Measurements from ENCODE around the gene ZNF512B. TPM values are rescaled to one million over a fixed set of nuclear protein-coding genes. Genes with fewer than 3 reads are reported as not detected.

Gene ZNF512B
- total and polyA plus RNA-seq, 2 experiments from 2014 or later, result 1.5 to 16.4 TPM

- Histone ChIP-seq H3K4me2 (ENCODE audit: unreplicated experiment) (no peak overlapping the region), H4K20me1 (ENCODE audit: insufficient read depth) (no peaks in the 10 kb centered on the region; the same call in 1 of the 2 replicates), H3K36me3 (ENCODE audit: low read depth) (peaks cover 21% of the 10 kb centered on the region), H3K4me1 (ENCODE audit: insufficient read depth) (no peaks in the 10 kb centered on the region), H3K9me3 (ENCODE audit: low read depth) (no peaks in the 10 kb centered on the region), H3K27me3 (replicated peaks; ENCODE audit: insufficient read depth) (no peaks in the 10 kb centered on the region), H3K9me2 (ENCODE audit: insufficient read depth) (no peaks in the 10 kb centered on the region), H3K79me2 (ENCODE audit: insufficient read depth) (peaks cover 83% of the 10 kb centered on the region), H3K9ac (no peak overlapping the region), H3F3A (ENCODE audit: insufficient read depth) (0 out of 2 replicates have a peak, but pooled peaks cover 13% of the 10 kb centered on the region), H2AFZ (no peak overlapping the region), H3K27ac (no peak overlapping the region), H3K4me3 (no peak overlapping the region)
- TF ChIP-seq EZH2 (IDR thresholded peaks at IDR 0.05; ENCODE audit: insufficient read depth, poor library complexity, severe bottlenecking), result no peak
- TF ChIP-seq EZH2phosphoT487 (IDR thresholded peaks at IDR 0.05; ENCODE audit: insufficient read depth, low read depth), result no peak
- in situ Hi-C loops (cut with MboI), result no loop called here
- WGBS, 2 experiments (ENCODE audit: low coverage in 1 of 2, low lambda C conversion rate in 2 of 2, missing lambda C conversion rate in 2 of 2), result 67 to 70% methylated on average over 8 of the region's 8 CpGs
- no peak for DNase-seq
Observed at GRCh38 chr20:63926298-63926697, 43.4 kb downstream of the ZNF512B start.

- H3K9me3 ChIP-seq (ENCODE audit: low read depth), result no peaks in the 10 kb centered on the region
- no peaks in the 10 kb centered on the region; the same call in 1 of the 2 replicates for H4K20me1 ChIP-seq (ENCODE audit: insufficient read depth)
- TF ChIP-seq EZH2phosphoT487 (IDR thresholded peaks at IDR 0.05; ENCODE audit: insufficient read depth, low read depth) (no peak), EZH2 (IDR thresholded peaks at IDR 0.05; ENCODE audit: insufficient read depth, poor library complexity, severe bottlenecking) (no peak)
- in situ Hi-C loops (cut with MboI), result no loop called here
- 0 out of 2 replicates have a peak, but pooled peaks cover 13% of the 10 kb centered on the region for H3F3A ChIP-seq (ENCODE audit: insufficient read depth)
- no peaks in the 10 kb centered on the region for H3K27me3 ChIP-seq (replicated peaks; ENCODE audit: insufficient read depth)
- H3K9me2 ChIP-seq (ENCODE audit: insufficient read depth), result no peaks in the 10 kb centered on the region
- no peak overlapping the region for H3K4me3 ChIP-seq
- DNase-seq, result no peak
- no peak overlapping the region for H3K4me2 ChIP-seq (ENCODE audit: unreplicated experiment)
- H3K36me3 ChIP-seq (ENCODE audit: low read depth), result peaks cover 15% of the 10 kb centered on the region; the same call in 1 of the 2 replicates
- H2AFZ ChIP-seq, result no peak overlapping the region
- WGBS, 2 experiments (ENCODE audit: low coverage in 1 of 2, low lambda C conversion rate in 2 of 2, missing lambda C conversion rate in 2 of 2), result 77 to 79% methylated on average over 9 of the region's 9 CpGs
- no peak overlapping the region for H3K9ac ChIP-seq
- H3K4me1 ChIP-seq (ENCODE audit: insufficient read depth), result no peaks in the 10 kb centered on the region
- peaks cover 90% of the 10 kb centered on the region for H3K79me2 ChIP-seq (ENCODE audit: insufficient read depth)
- H3K27ac ChIP-seq, result no peak overlapping the region
Observed at GRCh38 chr20:63924241-63924640, 45.5 kb downstream of the ZNF512B start.

- Histone ChIP-seq H3K27ac (no peak overlapping the region), H3K9me3 (ENCODE audit: low read depth) (no peaks in the 10 kb centered on the region), H4K20me1 (ENCODE audit: insufficient read depth) (no peaks in the 10 kb centered on the region; the same call in 1 of the 2 replicates), H3K36me3 (ENCODE audit: low read depth) (peaks cover 12% of the 10 kb centered on the region; the same call in 1 of the 2 replicates), H3K9ac (no peak overlapping the region), H3K9me2 (ENCODE audit: insufficient read depth) (no peaks in the 10 kb centered on the region), H2AFZ (no peak overlapping the region), H3K27me3 (replicated peaks; ENCODE audit: insufficient read depth) (no peaks in the 10 kb centered on the region), H3K4me2 (ENCODE audit: unreplicated experiment) (no peak overlapping the region), H3K4me3 (no peak overlapping the region), H3K79me2 (ENCODE audit: insufficient read depth) (peaks cover 93% of the 10 kb centered on the region), H3K4me1 (ENCODE audit: insufficient read depth) (no peaks in the 10 kb centered on the region), H3F3A (ENCODE audit: insufficient read depth) (0 out of 2 replicates have a peak, but pooled peaks cover 13% of the 10 kb centered on the region)
- in situ Hi-C loops (cut with MboI), result no loop called here
- no peak for TF ChIP-seq EZH2 (IDR thresholded peaks at IDR 0.05; ENCODE audit: insufficient read depth, poor library complexity, severe bottlenecking)
- no peak for TF ChIP-seq EZH2phosphoT487 (IDR thresholded peaks at IDR 0.05; ENCODE audit: insufficient read depth, low read depth)
- WGBS, 2 experiments (ENCODE audit: low coverage in 1 of 2, low lambda C conversion rate in 2 of 2, missing lambda C conversion rate in 2 of 2), result 43 to 51% methylated on average over 8 of the region's 8 CpGs
- DNase-seq, result no peak
Observed at GRCh38 chr20:63923651-63924050, 46.1 kb downstream of the ZNF512B start.

- no peaks in the 10 kb centered on the region for H3F3A ChIP-seq (ENCODE audit: insufficient read depth)
- in situ Hi-C loops (cut with MboI), result no loop called here
- no peaks in the 10 kb centered on the region for H3K27me3 ChIP-seq (replicated peaks; ENCODE audit: insufficient read depth)
- H3K9me3 ChIP-seq (ENCODE audit: low read depth), result no peaks in the 10 kb centered on the region
- no peak overlapping the region for H2AFZ ChIP-seq
- H3K4me1 ChIP-seq (ENCODE audit: insufficient read depth), result no peaks in the 10 kb centered on the region
- DNase-seq, result no peak
- H3K27ac ChIP-seq, result no peak overlapping the region
- H3K4me2 ChIP-seq (ENCODE audit: unreplicated experiment), result no peak overlapping the region
- TF ChIP-seq EZH2phosphoT487 (IDR thresholded peaks at IDR 0.05; ENCODE audit: insufficient read depth, low read depth) (no peak), EZH2 (IDR thresholded peaks at IDR 0.05; ENCODE audit: insufficient read depth, poor library complexity, severe bottlenecking) (no peak)
- peaks cover 93% of the 10 kb centered on the region for H3K79me2 ChIP-seq (ENCODE audit: insufficient read depth)
- WGBS, 2 experiments (ENCODE audit: low coverage in 1 of 2, low lambda C conversion rate in 2 of 2, missing lambda C conversion rate in 2 of 2), result 94 to 99% methylated on average over 18 to 23 of the region's 23 CpGs
- H4K20me1 ChIP-seq (ENCODE audit: insufficient read depth), result peaks cover 8% of the 10 kb centered on the region; the same call in 1 of the 2 replicates
- no peak overlapping the region for H3K9ac ChIP-seq
- no peaks in the 10 kb centered on the region for H3K36me3 ChIP-seq (ENCODE audit: low read depth)
- no peak overlapping the region for H3K4me3 ChIP-seq
- H3K9me2 ChIP-seq (ENCODE audit: insufficient read depth), result no peaks in the 10 kb centered on the region
Observed at GRCh38 chr20:63920226-63920625, 49.5 kb downstream of the ZNF512B start.
